H9 (cell line): Measurements from ENCODE around the gene LRMDA. TPM values are rescaled to one million over a fixed set of nuclear protein-coding genes. Genes with fewer than 3 reads are reported as not detected.

Experiments used
- DNase-seq: peaks from one replicate; pipeline ENCODE4 v3.0.0-alpha.2; 2017
- H2AFZ ChIP-seq: one replicate; pipeline ENCODE4 v1.6.1; 2013; ENCODE audit warnings: mild to moderate bottlenecking, low read length, control low read depth, moderate library complexity
- H2AK5ac ChIP-seq: 2 replicates; pipeline ENCODE4 v1.6.1; 2013; ENCODE audit warnings: low read length, control low read depth, mixed read lengths; ENCODE audit not compliant: insufficient read length
- H2BK120ac ChIP-seq: one replicate; pipeline ENCODE4 v1.6.1; 2013; ENCODE audit warnings: low read depth, mild to moderate bottlenecking, low read length, control low read depth, inconsistent platforms; ENCODE audit not compliant: poor library complexity, severe bottlenecking
- H2BK12ac ChIP-seq: 2 replicates; pipeline ENCODE4 v1.6.1; 2013; ENCODE audit warnings: low read length, control low read depth, mixed read lengths, low read depth; ENCODE audit not compliant: insufficient read length
- H2BK15ac ChIP-seq: 2 replicates; pipeline ENCODE4 v1.6.1; 2013; ENCODE audit warnings: low read depth, low read length, control low read depth
- H2BK20ac ChIP-seq: one replicate; pipeline ENCODE4 v1.6.1; 2013; ENCODE audit warnings: low read depth, mild to moderate bottlenecking, low read length, control low read depth, inconsistent platforms; ENCODE audit not compliant: poor library complexity, severe bottlenecking
- H2BK5ac ChIP-seq: 2 replicates; pipeline ENCODE4 v1.6.1; 2013; ENCODE audit warnings: low read length, control low read depth, mixed read lengths; ENCODE audit not compliant: insufficient read length
- H3K14ac ChIP-seq: 2 replicates; pipeline ENCODE4 v1.6.1; 2013; ENCODE audit warnings: low read length, control low read depth; ENCODE audit not compliant: insufficient read depth
- H3K18ac ChIP-seq: 2 replicates; pipeline ENCODE4 v1.6.1; 2013; ENCODE audit warnings: low read depth, mild to moderate bottlenecking, mixed read lengths, low read length, control low read depth; ENCODE audit not compliant: insufficient read length
- H3K23ac ChIP-seq: 2 replicates; pipeline ENCODE4 v1.6.1; 2013; ENCODE audit warnings: low read length, control low read depth, mixed read lengths, low read depth; ENCODE audit not compliant: insufficient read length
- H3K23me2 ChIP-seq: 2 replicates; pipeline ENCODE4 v1.6.1; 2013; ENCODE audit warnings: low read depth, mild to moderate bottlenecking, mixed read lengths, low read length, control low read depth; ENCODE audit not compliant: insufficient read length, poor library complexity, severe bottlenecking
- H3K27ac ChIP-seq: 2 replicates; pipeline ENCODE4 v1.5.1; 2013; ENCODE audit warnings: low read length, control low read depth, mixed read lengths, low read depth; ENCODE audit not compliant: insufficient read length
- H3K27me3 ChIP-seq: 2 replicates; pipeline ENCODE4 v1.6.1; 2013; ENCODE audit warnings: low read length, control low read depth, inconsistent platforms; ENCODE audit not compliant: insufficient read depth
- H3K4ac ChIP-seq: 2 replicates; pipeline ENCODE4 v1.6.1; 2013; ENCODE audit warnings: low read depth, mild to moderate bottlenecking, control low read depth, inconsistent platforms, low read length, moderate library complexity
- H3K4me1 ChIP-seq: 2 replicates; pipeline ENCODE4 v1.6.1; 2013; ENCODE audit warnings: low read length, control low read depth, inconsistent platforms; ENCODE audit not compliant: insufficient read depth
- H3K4me2 ChIP-seq: 2 replicates; pipeline ENCODE4 v1.6.1; 2013; ENCODE audit warnings: low read length, control low read depth, mixed read lengths; ENCODE audit not compliant: insufficient read length, insufficient read depth
- H3K56ac ChIP-seq: 2 replicates; pipeline ENCODE4 v1.6.1; 2013; ENCODE audit warnings: low read depth, mild to moderate bottlenecking, mixed read lengths, low read length, control low read depth; ENCODE audit not compliant: insufficient read length
- H3K79me1 ChIP-seq: 2 replicates; pipeline ENCODE4 v1.6.1; 2013; ENCODE audit warnings: low read depth, mild to moderate bottlenecking, moderate library complexity, low read length, control low read depth, inconsistent platforms; ENCODE audit not compliant: insufficient read depth, poor library complexity, severe bottlenecking
- H3K79me2 ChIP-seq: 2 replicates; pipeline ENCODE4 v1.6.1; 2013; ENCODE audit warnings: low read length, control low read depth, inconsistent platforms; ENCODE audit not compliant: insufficient read depth
- H3K9ac ChIP-seq: 2 replicates; pipeline ENCODE4 v1.6.1; 2013; ENCODE audit warnings: low read length, control low read depth, mixed read lengths; ENCODE audit not compliant: insufficient read length; ENCODE audit errors: extremely low read depth
- H3K9me3 ChIP-seq: one replicate; pipeline ENCODE4 v1.6.1; 2013; ENCODE audit warnings: low read depth, low read length, inconsistent platforms; ENCODE audit not compliant: control insufficient read depth
- H3T11ph ChIP-seq: one replicate; pipeline ENCODE4 v1.6.1; 2013; ENCODE audit warnings: mild to moderate bottlenecking, low read length, control low read depth, inconsistent platforms
- H4K20me1 ChIP-seq: one replicate; pipeline ENCODE4 v1.6.1; 2013; ENCODE audit not compliant: control insufficient read depth, insufficient read length, insufficient read depth
- H4K5ac ChIP-seq: 2 replicates; pipeline ENCODE4 v1.6.1; 2013; ENCODE audit warnings: low read depth, mild to moderate bottlenecking, mixed read lengths, low read length, control low read depth; ENCODE audit not compliant: insufficient read length
- H4K8ac ChIP-seq: replicated peaks from 2 replicates; pipeline ENCODE4 v1.6.1; 2013; ENCODE audit warnings: low read length, control low read depth, mixed read lengths, low read depth; ENCODE audit not compliant: insufficient read length
- H4K91ac ChIP-seq: 2 replicates; pipeline ENCODE4 v1.6.1; 2013; ENCODE audit warnings: low read depth, mild to moderate bottlenecking, moderate library complexity, mixed read lengths, low read length, control low read depth; ENCODE audit not compliant: insufficient read length
- H3K27ac Mint-ChIP-seq, 3 experiments: 2 replicates in 2 of 3; 3 replicates in 1 of 3; pipeline ENCODE4 v1.8.0; 2020 to 2021; ENCODE audit warnings: mixed read lengths in 3 of 3, mild to moderate bottlenecking in 1 of 3, moderate library complexity in 1 of 3
- H3K27me3 Mint-ChIP-seq: 2 replicates; pipeline ENCODE4 v1.8.0; 2021; ENCODE audit warnings: low read depth, mild to moderate bottlenecking, moderate library complexity, mixed read lengths
- H3K36me3 Mint-ChIP-seq, 3 experiments: 2 replicates in 2 of 3; 3 replicates in 1 of 3; pipeline ENCODE4 v1.8.0; 2020 to 2021; ENCODE audit warnings: low read depth in 3 of 3, mixed read lengths in 3 of 3; ENCODE audit not compliant: insufficient read depth in 1 of 3
- H3K4me1 Mint-ChIP-seq, 2 experiments: 2 replicates each; pipeline ENCODE4 v1.8.0; 2020; ENCODE audit warnings: mixed read lengths in 2 of 2
- H3K4me3 Mint-ChIP-seq, 2 experiments: 2 replicates in 1 of 2; 3 replicates in 1 of 2; pipeline ENCODE4 v1.8.0; 2020 to 2021; ENCODE audit warnings: mild to moderate bottlenecking in 2 of 2, mixed read lengths in 2 of 2, moderate library complexity in 1 of 2
- H3K9me3 Mint-ChIP-seq, 2 experiments: 2 replicates in 1 of 2; 3 replicates in 1 of 2; pipeline ENCODE4 v1.8.0; 2020; ENCODE audit warnings: mild to moderate bottlenecking in 2 of 2, mixed read lengths in 2 of 2, moderate library complexity in 1 of 2
- WGBS: extraction: QIAGEN DNeasy Blood & Tissue Kit; methylation state at CpG from one replicate; pipeline ENCODE4 v1.1.7; 2013; ENCODE audit warnings: missing lambda C conversion rate, low lambda C conversion rate, mixed read lengths; ENCODE audit not compliant: insufficient read length; ENCODE audit errors: extremely low coverage; 5-methylcytosine and 5-hydroxymethylcytosine counted together
- total RNA-seq: library from RNA; stranded (reverse); gene quantifications from 2 replicates; pipeline ENCODE4 v1.2.1, GENCODE V29; 2021
- TF ChIP-seq, protein P1 (sequence below): fragments of 200-600 bp; sonication (generic); conservative IDR thresholded peaks from 3 replicates; pipeline ENCODE4 v1.8.0; 2021; ENCODE audit warnings: antibody characterized with exemption, mild to moderate bottlenecking

The LRMDA gene
- total RNA-seq, 1 experiment from 2014 or later, result 1.8 TPM

DNA sequence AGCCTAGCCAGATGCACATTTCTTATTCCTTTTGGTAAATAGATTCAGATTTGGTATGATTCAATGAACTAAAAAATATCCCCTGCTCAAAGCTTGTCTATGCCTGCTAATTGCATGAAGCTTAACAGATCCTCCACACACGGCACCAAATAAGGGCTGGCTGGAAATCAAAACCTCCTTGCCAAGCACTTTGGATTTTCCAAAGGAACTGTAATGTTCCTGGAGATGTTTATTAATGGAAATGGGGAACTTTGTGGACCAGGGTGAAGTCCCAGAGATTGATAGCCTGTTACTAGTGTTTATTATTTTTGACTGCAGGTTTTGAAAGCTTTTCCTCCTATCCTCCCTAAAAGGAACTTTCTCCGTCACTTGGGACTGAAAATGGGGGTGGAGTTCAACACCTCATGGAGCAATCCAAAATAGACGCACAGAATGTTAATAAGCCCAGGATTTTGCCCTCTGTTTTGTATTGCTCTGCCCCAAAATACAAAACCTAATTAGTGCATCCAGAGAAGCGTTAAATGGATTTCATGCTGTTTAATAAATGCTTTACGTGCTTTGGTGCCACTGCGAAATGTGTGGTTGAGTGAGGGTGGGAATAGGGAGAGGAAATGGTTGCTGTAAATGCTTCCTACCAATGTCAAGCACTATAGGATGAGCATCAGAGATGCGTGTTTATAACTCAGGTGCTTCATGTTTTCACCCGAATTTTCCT is 1027.7 kb downstream of the LRMDA start:
- Mint-ChIP-seq H3K9me3 (no peaks in the 10 kb centered on the region), H3K36me3 (peaks cover 0 to 3% (median 0%) of the 10 kb centered on the region in 3 experiments; a peak in 3 of 7 replicates), H3K27me3 (no peaks in the 10 kb centered on the region; the same call in 1 of the 2 replicates), H3K4me1 (no peaks in the 10 kb centered on the region), H3K4me3 (no peak overlapping the region), H3K27ac (no peak overlapping the region)
- Histone ChIP-seq H4K8ac (no peak overlapping the region), H4K91ac (no peak overlapping the region), H2AK5ac (no peak overlapping the region), H3K18ac (no peak overlapping the region), H3K4me2 (no peak overlapping the region), H4K20me1 (no peaks in the 10 kb centered on the region), H3K27me3 (no peaks in the 10 kb centered on the region), H3K9ac (no peak overlapping the region), H3K56ac (no peak overlapping the region), H4K5ac (no peak overlapping the region), H2BK20ac (no peak overlapping the region), H3K79me1 (no peaks in the 10 kb centered on the region), H2BK12ac (no peak overlapping the region), H3K4me1 (no peaks in the 10 kb centered on the region), H2BK5ac (no peak overlapping the region), H3K79me2 (no peaks in the 10 kb centered on the region), H3K23ac (no peak overlapping the region), H3K14ac (no peak overlapping the region), H3T11ph (no peak overlapping the region), H2BK120ac (no peak overlapping the region), H3K9me3 (no peaks in the 10 kb centered on the region), H3K27ac (no peak overlapping the region), H3K23me2 (no peaks in the 10 kb centered on the region), H2BK15ac (no peak overlapping the region), H2AFZ (no peak overlapping the region), H3K4ac (no peak overlapping the region)
- DNase-seq, result no peak
- no CpG with 5 or more reads among the region's 8 CpGs for WGBS
- TF ChIP-seq, protein P1, sequence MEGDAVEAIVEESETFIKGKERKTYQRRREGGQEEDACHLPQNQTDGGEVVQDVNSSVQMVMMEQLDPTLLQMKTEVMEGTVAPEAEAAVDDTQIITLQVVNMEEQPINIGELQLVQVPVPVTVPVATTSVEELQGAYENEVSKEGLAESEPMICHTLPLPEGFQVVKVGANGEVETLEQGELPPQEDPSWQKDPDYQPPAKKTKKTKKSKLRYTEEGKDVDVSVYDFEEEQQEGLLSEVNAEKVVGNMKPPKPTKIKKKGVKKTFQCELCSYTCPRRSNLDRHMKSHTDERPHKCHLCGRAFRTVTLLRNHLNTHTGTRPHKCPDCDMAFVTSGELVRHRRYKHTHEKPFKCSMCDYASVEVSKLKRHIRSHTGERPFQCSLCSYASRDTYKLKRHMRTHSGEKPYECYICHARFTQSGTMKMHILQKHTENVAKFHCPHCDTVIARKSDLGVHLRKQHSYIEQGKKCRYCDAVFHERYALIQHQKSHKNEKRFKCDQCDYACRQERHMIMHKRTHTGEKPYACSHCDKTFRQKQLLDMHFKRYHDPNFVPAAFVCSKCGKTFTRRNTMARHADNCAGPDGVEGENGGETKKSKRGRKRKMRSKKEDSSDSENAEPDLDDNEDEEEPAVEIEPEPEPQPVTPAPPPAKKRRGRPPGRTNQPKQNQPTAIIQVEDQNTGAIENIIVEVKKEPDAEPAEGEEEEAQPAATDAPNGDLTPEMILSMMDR, result no peak
